Measurements from ENCODE around the gene WDR47.

The WDR47 gene

GRCh38 chr1:108955881-108956280 is 86.0 kb downstream of the WDR47 start:
- TF ChIP-seq CEBPB (IDR thresholded peaks at IDR 0.05) (no peak), EP300 (IDR thresholded peaks at IDR 0.05; ENCODE audit: borderline replicate concordance) (no peak), USF1 (IDR thresholded peaks at IDR 0.05) (no peak), REST (IDR thresholded peaks at IDR 0.05; ENCODE audit: low read depth) (no peak), FOXM1 (IDR thresholded peaks at IDR 0.05; ENCODE audit: borderline replicate concordance, low read depth) (no peak), ZBTB7A (IDR thresholded peaks at IDR 0.05; ENCODE audit: low read depth) (no peak), EGR1 (IDR thresholded peaks at IDR 0.05) (no peak), TEAD4 (IDR thresholded peaks at IDR 0.05) (no peak), TCF12 (IDR thresholded peaks at IDR 0.05; ENCODE audit: low read depth) (no peak), RAD21 (IDR thresholded peaks at IDR 0.05; ENCODE audit: low read depth) (no peak), NFIC (IDR thresholded peaks at IDR 0.05) (no peak)

GRCh38 chr1:108955111-108955510 is 86.8 kb downstream of the WDR47 start:
- TF ChIP-seq CREB1 (IDR thresholded peaks at IDR 0.05; ENCODE audit: low read depth) (no peak), ZBTB7A (IDR thresholded peaks at IDR 0.05; ENCODE audit: low read depth) (no peak), TCF12 (IDR thresholded peaks at IDR 0.05; ENCODE audit: low read depth) (no peak), EGR1 (IDR thresholded peaks at IDR 0.05) (no peak), TEAD4 (IDR thresholded peaks at IDR 0.05) (no peak), EP300 (IDR thresholded peaks at IDR 0.05; ENCODE audit: borderline replicate concordance) (no peak), YY1 (IDR thresholded peaks at IDR 0.05; ENCODE audit: low read depth) (no peak), CEBPB (IDR thresholded peaks at IDR 0.05) (no peak), TAF1 (IDR thresholded peaks at IDR 0.05; ENCODE audit: low read depth) (no peak), NFIC (IDR thresholded peaks at IDR 0.05) (no peak), FOXM1 (IDR thresholded peaks at IDR 0.05; ENCODE audit: borderline replicate concordance, low read depth) (no peak), USF1 (IDR thresholded peaks at IDR 0.05) (no peak), RAD21 (IDR thresholded peaks at IDR 0.05; ENCODE audit: low read depth) (no peak), MAX (IDR thresholded peaks at IDR 0.05) (no peak), REST (IDR thresholded peaks at IDR 0.05; ENCODE audit: low read depth) (no peak)

- TF ChIP-seq NFIC (IDR thresholded peaks at IDR 0.05) (no peak), CEBPB (IDR thresholded peaks at IDR 0.05) (no peak), FOXM1 (IDR thresholded peaks at IDR 0.05; ENCODE audit: borderline replicate concordance, low read depth) (no peak), EGR1 (IDR thresholded peaks at IDR 0.05) (no peak), USF1 (IDR thresholded peaks at IDR 0.05) (no peak), EP300 (IDR thresholded peaks at IDR 0.05; ENCODE audit: borderline replicate concordance) (no peak), TAF1 (IDR thresholded peaks at IDR 0.05; ENCODE audit: low read depth) (no peak), TCF12 (IDR thresholded peaks at IDR 0.05; ENCODE audit: low read depth) (no peak), MAX (IDR thresholded peaks at IDR 0.05) (no peak)
Observed at GRCh38 chr1:108953452-108953851, 88.5 kb downstream of the WDR47 start.

GRCh38 chr1:108951242-108951641 is 90.7 kb downstream of the WDR47 start:
- TF ChIP-seq MAX (IDR thresholded peaks at IDR 0.05) (no peak), REST (IDR thresholded peaks at IDR 0.05; ENCODE audit: low read depth) (no peak), CEBPB (IDR thresholded peaks at IDR 0.05) (no peak), TAF1 (IDR thresholded peaks at IDR 0.05; ENCODE audit: low read depth) (no peak), RAD21 (IDR thresholded peaks at IDR 0.05; ENCODE audit: low read depth) (no peak), NFIC (IDR thresholded peaks at IDR 0.05) (no peak), CREB1 (IDR thresholded peaks at IDR 0.05; ENCODE audit: low read depth) (no peak), USF1 (IDR thresholded peaks at IDR 0.05) (no peak), FOXM1 (IDR thresholded peaks at IDR 0.05; ENCODE audit: borderline replicate concordance, low read depth) (no peak), EP300 (IDR thresholded peaks at IDR 0.05; ENCODE audit: borderline replicate concordance) (no peak), EGR1 (IDR thresholded peaks at IDR 0.05) (no peak), YY1 (IDR thresholded peaks at IDR 0.05; ENCODE audit: low read depth) (no peak), ZBTB7A (IDR thresholded peaks at IDR 0.05; ENCODE audit: low read depth) (no peak), TCF12 (IDR thresholded peaks at IDR 0.05; ENCODE audit: low read depth) (no peak), TEAD4 (IDR thresholded peaks at IDR 0.05) (no peak)
